ENCODE results near the gene LOX. TPM values are rescaled to one million over a fixed set of nuclear protein-coding genes. Genes with fewer than 3 reads are reported as not detected.

Gene LOX, protein sequence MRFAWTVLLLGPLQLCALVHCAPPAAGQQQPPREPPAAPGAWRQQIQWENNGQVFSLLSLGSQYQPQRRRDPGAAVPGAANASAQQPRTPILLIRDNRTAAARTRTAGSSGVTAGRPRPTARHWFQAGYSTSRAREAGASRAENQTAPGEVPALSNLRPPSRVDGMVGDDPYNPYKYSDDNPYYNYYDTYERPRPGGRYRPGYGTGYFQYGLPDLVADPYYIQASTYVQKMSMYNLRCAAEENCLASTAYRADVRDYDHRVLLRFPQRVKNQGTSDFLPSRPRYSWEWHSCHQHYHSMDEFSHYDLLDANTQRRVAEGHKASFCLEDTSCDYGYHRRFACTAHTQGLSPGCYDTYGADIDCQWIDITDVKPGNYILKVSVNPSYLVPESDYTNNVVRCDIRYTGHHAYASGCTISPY
- total RNA-seq (2022; extraction: Qiagen RNA extraction), result 1.1 to 2.5 TPM (median 1.6 TPM) in 5 replicates

DNA sequence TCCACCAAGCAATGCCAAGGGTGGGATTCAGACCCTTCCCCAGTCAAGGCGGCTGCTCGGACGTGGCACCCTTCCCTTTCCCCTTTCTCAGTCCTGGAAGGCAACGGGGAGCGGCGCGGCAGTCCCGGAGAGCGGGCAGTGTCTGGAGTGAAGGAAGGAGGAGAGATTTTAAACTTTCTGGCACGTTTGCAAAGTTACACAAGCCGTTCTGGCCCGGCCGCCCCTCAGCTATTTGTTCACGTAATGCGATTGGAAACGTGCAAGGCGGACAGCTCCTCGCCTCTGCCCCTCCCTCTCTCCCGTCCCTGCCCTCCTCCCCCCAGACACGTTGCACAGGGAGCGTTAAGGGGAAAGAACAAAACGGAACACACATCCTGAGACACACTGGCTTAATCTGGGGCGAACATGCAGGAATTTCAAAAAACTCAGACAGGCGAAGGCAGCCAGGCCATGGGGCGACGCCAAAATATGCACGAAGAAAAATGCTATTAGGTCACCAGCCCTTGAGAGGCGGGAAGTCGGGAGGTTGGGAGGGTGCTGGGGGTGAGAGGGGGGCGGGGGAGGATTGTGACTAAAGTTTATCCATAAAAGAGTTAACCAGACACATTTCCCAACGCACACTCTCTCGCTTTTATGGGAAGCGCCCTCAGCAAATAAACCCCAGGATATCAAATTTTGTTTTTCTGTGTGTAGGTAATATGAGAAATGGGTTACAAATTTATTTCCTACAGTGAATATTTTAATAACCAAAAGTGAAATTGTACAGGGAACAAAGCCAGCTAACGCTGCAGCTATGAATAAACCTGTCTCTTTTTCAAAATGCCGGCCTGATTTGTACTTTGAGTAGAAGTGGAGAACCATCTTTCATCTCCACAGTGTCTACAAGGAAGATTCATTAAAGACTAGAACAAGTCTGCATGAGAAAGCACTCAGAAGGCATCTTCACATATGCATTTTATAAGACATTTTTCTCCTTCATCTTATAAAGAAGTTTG is at the start of gene LOX:
Gene LOX, minus strand, starts transcription at position 144 of the 995 bp plus-strand sequence. CDS start 274 bp downstream, outside the sequence.

Other genes starting within 250 kb of the LOX start
- gene FTMT, start 226.4 kb downstream of the LOX start, total RNA-seq (2022; extraction: Qiagen RNA extraction), result not detected in 5 replicates
- gene SRFBP1, start 116.3 kb downstream of the LOX start, total RNA-seq (2022; extraction: Qiagen RNA extraction), result 11.1 to 13.7 TPM (median 12.5 TPM) in 5 replicates
- gene ZNF474, start 51.3 kb upstream of the LOX start, total RNA-seq (2022; extraction: Qiagen RNA extraction), result 0.11 to 0.30 TPM (median 0.22 TPM) in 5 replicates
- gene SNCAIP, start 234.0 kb upstream of the LOX start, total RNA-seq (2022; extraction: Qiagen RNA extraction), result 0.02 to 0.05 TPM (median 0.04 TPM) in 3 of 5 replicates, not detected in the others